RWPE2 (cell line): Measurements from ENCODE around the gene ADAP1.

Experiments
- ATAC-seq: fragments of 200-7000 bp; cut with Tn5 transposase; 3 replicates; pipeline ENCODE4 v1.9.1; 2021; ENCODE audit warnings: low read depth
- DNase-seq: peaks from one replicate; pipeline ENCODE4 v3.0.0-alpha.2; 2020; ENCODE audit warnings: low spot score
- H3K27ac ChIP-seq: fragments of 450-650 bp; 2 replicates; pipeline ENCODE4 v1.5.1; 2017; ENCODE audit warnings: mild to moderate bottlenecking; ENCODE audit not compliant: poor library complexity, severe bottlenecking
- H3K27me3 ChIP-seq: fragments of 250-450 bp; sonication (Bioruptor Pico); 2 replicates; pipeline ENCODE4 v1.5.1; 2021; ENCODE audit warnings: mild to moderate bottlenecking, moderate library complexity; ENCODE audit not compliant: insufficient read depth, poor library complexity, severe bottlenecking
- H3K36me3 ChIP-seq: fragments of 250-450 bp; sonication (Bioruptor Pico); 2 replicates; pipeline ENCODE4 v1.5.1; 2020; ENCODE audit warnings: low read depth, mild to moderate bottlenecking, moderate library complexity
- H3K4me1 ChIP-seq: fragments of 250-450 bp; sonication (Bioruptor Pico); 2 replicates; pipeline ENCODE4 v1.5.1; 2021; ENCODE audit warnings: mild to moderate bottlenecking, moderate library complexity; ENCODE audit not compliant: insufficient read depth, poor library complexity, severe bottlenecking
- H3K4me3 ChIP-seq: fragments of 250-450 bp; sonication (Bioruptor Pico); 2 replicates; pipeline ENCODE4 v1.5.1; 2021; ENCODE audit warnings: mild to moderate bottlenecking, moderate library complexity; ENCODE audit not compliant: severe bottlenecking
- H3K9me3 ChIP-seq: fragments of 250-450 bp; sonication (Bioruptor Pico); 2 replicates; pipeline ENCODE4 v1.5.1; 2021; ENCODE audit warnings: mild to moderate bottlenecking, moderate library complexity; ENCODE audit not compliant: severe bottlenecking
- TF ChIP-seq, protein P1 (sequence below): fragments of 450-650 bp; IDR thresholded peaks from one replicate; pipeline ENCODE4 v1.5.1; 2017; ENCODE audit warnings: mild to moderate bottlenecking, moderate library complexity; ENCODE audit not compliant: poor library complexity, severe bottlenecking

ADAP1 gene

DNA sequence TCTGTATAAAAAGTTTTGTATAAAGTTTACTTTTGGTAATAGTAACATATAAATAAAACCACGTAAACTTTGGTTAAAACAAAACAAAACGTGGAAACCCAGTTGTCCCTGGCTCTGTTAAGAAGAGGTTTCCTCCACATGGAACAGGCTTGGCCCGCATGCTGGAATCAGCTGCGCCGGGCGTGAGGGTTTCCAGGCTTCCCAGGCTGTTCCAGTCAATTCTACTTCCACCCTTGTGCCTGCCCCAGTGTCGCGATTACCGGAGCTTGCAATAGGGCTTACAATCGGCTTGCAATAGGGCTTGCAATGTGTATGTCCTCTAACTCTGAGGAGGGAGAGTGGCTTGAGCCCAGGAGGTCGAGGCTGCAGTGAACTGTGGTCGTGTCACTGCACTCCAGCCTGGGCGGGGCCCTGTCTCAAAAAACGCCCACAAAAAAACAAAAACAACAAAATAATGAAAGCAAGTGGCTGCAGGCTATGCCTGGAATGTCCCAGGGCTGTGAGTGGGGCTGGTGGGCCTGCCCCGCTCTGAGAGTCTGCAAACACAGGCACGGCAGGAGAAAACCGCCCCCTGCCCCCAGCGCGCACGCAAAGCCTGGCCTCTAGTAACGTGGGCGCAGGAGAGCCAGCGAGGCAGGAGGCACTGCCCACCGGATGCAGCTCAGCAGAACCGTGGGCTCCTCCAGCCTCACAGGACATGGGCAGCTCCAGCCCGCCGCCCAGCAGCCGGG, 44.8 kb upstream of the ADAP1 start:
- Histone ChIP-seq H3K27ac (no peak overlapping the region), H3K27me3 (no peaks in the 10 kb centered on the region), H3K4me3 (no peak overlapping the region), H3K9me3 (no peaks in the 10 kb centered on the region), H3K36me3 (peaks cover 9% of the 10 kb centered on the region; the same call in 1 of the 2 replicates), H3K4me1 (no peaks in the 10 kb centered on the region)
- TF ChIP-seq, protein P1, sequence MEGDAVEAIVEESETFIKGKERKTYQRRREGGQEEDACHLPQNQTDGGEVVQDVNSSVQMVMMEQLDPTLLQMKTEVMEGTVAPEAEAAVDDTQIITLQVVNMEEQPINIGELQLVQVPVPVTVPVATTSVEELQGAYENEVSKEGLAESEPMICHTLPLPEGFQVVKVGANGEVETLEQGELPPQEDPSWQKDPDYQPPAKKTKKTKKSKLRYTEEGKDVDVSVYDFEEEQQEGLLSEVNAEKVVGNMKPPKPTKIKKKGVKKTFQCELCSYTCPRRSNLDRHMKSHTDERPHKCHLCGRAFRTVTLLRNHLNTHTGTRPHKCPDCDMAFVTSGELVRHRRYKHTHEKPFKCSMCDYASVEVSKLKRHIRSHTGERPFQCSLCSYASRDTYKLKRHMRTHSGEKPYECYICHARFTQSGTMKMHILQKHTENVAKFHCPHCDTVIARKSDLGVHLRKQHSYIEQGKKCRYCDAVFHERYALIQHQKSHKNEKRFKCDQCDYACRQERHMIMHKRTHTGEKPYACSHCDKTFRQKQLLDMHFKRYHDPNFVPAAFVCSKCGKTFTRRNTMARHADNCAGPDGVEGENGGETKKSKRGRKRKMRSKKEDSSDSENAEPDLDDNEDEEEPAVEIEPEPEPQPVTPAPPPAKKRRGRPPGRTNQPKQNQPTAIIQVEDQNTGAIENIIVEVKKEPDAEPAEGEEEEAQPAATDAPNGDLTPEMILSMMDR = no peak
- DNase-seq (no peak), ATAC-seq (no peak)

DNA sequence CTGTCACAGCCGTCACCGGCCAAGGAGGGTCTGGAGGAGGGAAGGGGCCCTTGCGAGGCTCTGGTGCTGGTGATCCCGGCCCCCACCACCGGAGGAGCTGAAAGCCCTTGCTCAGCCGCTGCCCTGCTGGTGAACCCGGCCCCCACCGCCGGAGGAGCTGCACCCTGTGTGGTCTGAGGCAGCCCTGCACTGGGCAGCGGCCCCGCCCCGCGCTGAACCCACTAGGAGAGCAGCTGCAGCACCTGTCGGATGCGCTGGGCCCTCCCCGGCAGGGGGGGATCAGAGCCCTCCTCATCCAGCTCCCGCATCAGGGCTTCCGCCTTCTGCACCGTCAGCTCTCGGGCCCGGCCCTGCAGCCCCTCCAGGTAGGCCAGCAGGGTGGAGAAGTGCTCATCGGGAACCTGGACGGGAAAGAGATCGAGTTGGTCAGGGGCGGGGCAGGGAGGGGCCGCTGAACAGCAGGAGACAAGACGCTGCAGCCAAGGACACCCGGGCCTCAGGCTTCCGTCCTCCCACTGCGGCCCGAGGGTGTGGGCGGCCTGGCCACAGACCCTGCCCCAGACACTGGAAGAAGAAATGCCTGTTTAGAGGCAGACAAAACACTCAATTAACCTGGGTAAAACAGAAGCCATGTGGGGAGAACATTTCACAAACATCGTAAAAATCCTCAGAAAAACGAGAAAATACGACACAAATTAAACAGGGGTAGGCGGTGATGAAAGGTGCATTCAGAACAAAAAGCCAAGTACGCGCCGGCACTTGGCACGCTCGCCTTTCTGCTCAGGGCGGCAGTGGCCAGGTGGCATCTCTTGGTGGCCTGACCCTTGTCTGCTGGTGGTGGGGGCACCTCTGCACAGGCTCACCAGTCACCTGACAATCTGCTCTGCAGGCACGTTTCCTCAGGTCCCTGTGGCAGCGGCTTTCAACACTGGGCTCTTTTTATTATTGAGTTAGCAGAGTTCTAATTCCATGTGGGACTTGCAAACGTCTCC, 43.2 kb upstream of the ADAP1 start:
- no peak for ATAC-seq
- H3K27me3 ChIP-seq = no peaks in the 10 kb centered on the region
- DNase-seq = no peak
- H3K4me1 ChIP-seq = no peaks in the 10 kb centered on the region
- no peak overlapping the region for H3K4me3 ChIP-seq
- TF ChIP-seq, protein P1 = no peak
- peaks cover 9% of the 10 kb centered on the region; the same call in 1 of the 2 replicates for H3K36me3 ChIP-seq
- H3K9me3 ChIP-seq = no peaks in the 10 kb centered on the region
- no peak overlapping the region for H3K27ac ChIP-seq

DNA sequence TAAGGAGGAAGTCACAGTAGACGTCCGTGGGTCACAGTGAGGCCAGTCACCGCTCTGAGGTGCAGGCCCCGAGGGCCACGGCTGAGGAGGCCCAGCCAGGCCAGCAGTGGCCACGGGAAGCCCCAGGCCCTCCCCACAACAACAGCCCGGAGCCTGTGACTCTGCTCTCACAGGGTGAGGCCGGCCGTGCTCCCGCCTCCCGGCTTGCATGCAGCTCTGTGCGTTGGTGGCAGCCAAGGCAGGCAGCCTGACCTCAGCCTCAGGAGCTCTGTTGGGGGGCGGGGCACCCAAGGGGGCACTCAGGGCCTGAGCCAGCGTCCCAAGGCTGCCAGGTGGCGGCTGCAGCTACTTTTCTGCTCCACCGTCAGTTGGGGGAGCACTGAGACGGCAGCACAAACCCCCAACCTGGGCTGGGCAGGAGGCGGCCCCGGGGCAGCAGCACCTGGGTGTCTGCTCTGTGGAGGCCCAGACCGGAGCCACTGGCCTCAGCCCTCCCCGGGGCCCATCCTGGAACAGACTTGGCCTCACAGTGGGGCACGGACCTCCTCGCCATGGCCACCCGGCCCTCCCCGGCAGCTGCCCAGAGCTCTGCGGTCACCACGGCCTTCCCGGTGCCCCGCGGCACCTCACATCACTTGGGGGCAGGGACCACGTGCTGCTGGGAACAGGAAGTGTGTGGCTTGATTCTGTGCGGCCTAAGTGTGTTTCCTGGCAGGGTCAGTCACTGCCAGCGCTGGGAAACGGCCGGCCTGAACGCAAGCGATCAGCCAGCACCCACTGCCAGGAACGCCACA, 41.8 kb upstream of the ADAP1 start:
- H3K27me3 ChIP-seq = no peaks in the 10 kb centered on the region
- TF ChIP-seq, protein P1 = no peak
- H3K9me3 ChIP-seq = no peaks in the 10 kb centered on the region
- DNase-seq (no peak), ATAC-seq (no peak)
- H3K4me1 ChIP-seq = no peaks in the 10 kb centered on the region
- H3K27ac ChIP-seq = no peak overlapping the region
- peaks cover 9% of the 10 kb centered on the region; the same call in 1 of the 2 replicates for H3K36me3 ChIP-seq
- H3K4me3 ChIP-seq = no peak overlapping the region

DNA sequence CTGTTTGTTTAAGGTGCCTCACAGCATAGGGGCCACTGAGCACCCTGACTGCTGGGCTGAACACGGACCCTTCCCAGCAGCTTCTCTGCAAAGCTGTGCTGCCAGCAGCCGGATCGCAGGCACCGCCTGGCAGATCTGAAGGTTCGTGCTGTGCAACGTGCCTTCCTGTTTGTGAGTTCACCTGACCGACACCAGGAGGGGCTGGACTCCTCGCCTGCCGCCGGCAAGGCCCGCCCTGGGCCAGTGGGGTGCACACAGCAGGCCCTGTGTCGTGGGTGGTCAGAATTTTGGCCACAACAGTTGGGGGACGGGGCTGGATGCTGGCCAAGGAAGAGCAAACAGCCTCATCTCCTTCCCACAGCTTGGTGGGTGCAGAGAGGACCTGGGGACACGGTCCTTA, 41.1 kb upstream of the ADAP1 start:
- ATAC-seq (no peak), DNase-seq (no peak)
- no peak overlapping the region for H3K27ac ChIP-seq
- H3K9me3 ChIP-seq = no peaks in the 10 kb centered on the region
- H3K36me3 ChIP-seq = peaks cover 9% of the 10 kb centered on the region; the same call in 1 of the 2 replicates
- no peak overlapping the region for H3K4me3 ChIP-seq
- TF ChIP-seq, protein P1 = no peak
- H3K4me1 ChIP-seq = no peaks in the 10 kb centered on the region
- no peaks in the 10 kb centered on the region for H3K27me3 ChIP-seq
